GM23248 (cell line): ENCODE results near the gene NEK10.

Source experiments
- EZH2 ChIP-seq: fragments of 200-600 bp; sonication (generic); IDR thresholded peaks from 2 replicates; pipeline ENCODE4 v1.6.1; 2018; ENCODE audit warnings: antibody characterized with exemption, mild to moderate bottlenecking; ENCODE audit not compliant: insufficient read depth, poor library complexity, severe bottlenecking
- EZH2phosphoT487 ChIP-seq: fragments of 200-600 bp; sonication (generic); IDR thresholded peaks from 2 replicates; pipeline ENCODE4 v1.6.1; 2018; ENCODE audit warnings: antibody characterized with exemption, moderate library complexity, mild to moderate bottlenecking, low read depth; ENCODE audit not compliant: insufficient read depth

DNA sequence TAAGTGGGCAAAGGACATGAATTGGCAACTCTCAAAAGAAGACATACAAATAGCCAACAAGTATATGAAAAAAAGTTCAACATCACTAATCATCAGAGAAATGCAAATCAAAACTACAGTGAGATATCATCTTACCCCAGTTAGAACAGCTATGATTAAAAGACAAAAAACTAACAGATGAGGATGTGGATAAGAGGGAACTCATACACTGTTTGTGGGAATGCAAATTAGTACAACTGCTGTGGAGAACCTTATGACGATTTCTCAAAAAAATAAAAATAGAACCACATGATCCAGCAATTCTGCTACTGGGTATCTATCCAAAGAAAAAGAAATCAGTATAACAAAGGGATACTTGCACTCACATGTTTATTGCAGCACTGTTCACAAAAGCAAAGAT is 28.6 kb downstream of the NEK10 start:
- TF ChIP-seq EZH2 (no peak), EZH2phosphoT487 (no peak)
